ENCODE data around the gene GMDS.

The GMDS gene

DNA sequence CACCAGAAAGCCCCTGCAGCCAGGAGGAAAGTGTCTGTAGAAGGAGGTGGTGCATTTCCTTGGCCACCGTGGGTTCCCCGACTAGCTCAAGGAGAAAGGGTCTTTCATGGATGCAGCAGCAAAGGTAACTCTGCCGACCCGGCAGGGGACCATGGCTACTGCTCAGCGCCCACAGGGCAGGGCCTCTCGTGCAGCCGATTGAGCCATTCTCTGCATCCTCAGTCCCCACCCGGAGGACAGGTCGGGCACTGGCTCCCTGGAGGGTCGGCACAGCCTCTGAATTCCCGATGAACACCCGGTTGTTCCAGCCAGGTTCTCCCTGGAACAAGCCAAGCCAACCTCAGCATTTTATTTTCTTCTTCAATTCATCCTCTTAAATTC, 659.7 kb downstream of the GMDS start:
- no peak for ATAC-seq
- TF ChIP-seq ZNF565 (CRISPR knock-in tag; conservative IDR thresholded peaks at IDR 0.05; ENCODE audit: low read depth) (no peak), RARB (CRISPR knock-in tag; IDR thresholded peaks at IDR 0.05) (no peak), ISL1 (CRISPR knock-in tag; IDR thresholded peaks at IDR 0.05) (no peak), TOX (CRISPR knock-in tag; IDR thresholded peaks at IDR 0.05; ENCODE audit: borderline replicate concordance) (no peak), CSDC2 (CRISPR knock-in tag; IDR thresholded peaks at IDR 0.05) (no peak), PATZ1 (CRISPR knock-in tag; IDR thresholded peaks at IDR 0.05; ENCODE audit: borderline replicate concordance) (no peak)
- TF ChIP-seq, protein P1, sequence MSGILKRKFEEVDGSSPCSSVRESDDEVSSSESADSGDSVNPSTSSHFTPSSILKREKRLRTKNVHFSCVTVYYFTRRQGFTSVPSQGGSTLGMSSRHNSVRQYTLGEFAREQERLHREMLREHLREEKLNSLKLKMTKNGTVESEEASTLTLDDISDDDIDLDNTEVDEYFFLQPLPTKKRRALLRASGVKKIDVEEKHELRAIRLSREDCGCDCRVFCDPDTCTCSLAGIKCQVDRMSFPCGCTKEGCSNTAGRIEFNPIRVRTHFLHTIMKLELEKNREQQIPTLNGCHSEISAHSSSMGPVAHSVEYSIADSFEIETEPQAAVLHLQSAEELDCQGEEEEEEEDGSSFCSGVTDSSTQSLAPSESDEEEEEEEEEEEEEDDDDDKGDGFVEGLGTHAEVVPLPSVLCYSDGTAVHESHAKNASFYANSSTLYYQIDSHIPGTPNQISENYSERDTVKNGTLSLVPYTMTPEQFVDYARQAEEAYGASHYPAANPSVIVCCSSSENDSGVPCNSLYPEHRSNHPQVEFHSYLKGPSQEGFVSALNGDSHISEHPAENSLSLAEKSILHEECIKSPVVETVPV (CRISPR knock-in tag; IDR thresholded peaks at IDR 0.05) = no peak

GRCh38 chr6:1584996-1585668, 660.3 kb downstream of the GMDS start:
- TF ChIP-seq POU6F1 (CRISPR knock-in tag; IDR thresholded peaks at IDR 0.05; ENCODE audit: borderline replicate concordance, low read depth) = no peak
- TF ChIP-seq ZFP30 (CRISPR knock-in tag; IDR thresholded peaks at IDR 0.05) = no peak
- no peak for TF ChIP-seq ZNF565 (CRISPR knock-in tag; conservative IDR thresholded peaks at IDR 0.05; ENCODE audit: low read depth)
- TF ChIP-seq TOX (CRISPR knock-in tag; IDR thresholded peaks at IDR 0.05; ENCODE audit: borderline replicate concordance) = no peak
- TF ChIP-seq ARNTL (CRISPR knock-in tag; IDR thresholded peaks at IDR 0.05; ENCODE audit: borderline replicate concordance, low read depth) = no peak
- TF ChIP-seq TSHZ2 (CRISPR knock-in tag; IDR thresholded peaks at IDR 0.05) = no peak
- TF ChIP-seq RARB (CRISPR knock-in tag; IDR thresholded peaks at IDR 0.05) = no peak
- TF ChIP-seq BACH2 (CRISPR knock-in tag; IDR thresholded peaks at IDR 0.05; ENCODE audit: borderline replicate concordance) = no peak
- TF ChIP-seq, protein P1 (CRISPR knock-in tag; IDR thresholded peaks at IDR 0.05) = no peak
- no peak for TF ChIP-seq OSR1 (CRISPR knock-in tag; IDR thresholded peaks at IDR 0.05)
- no peak for TF ChIP-seq CSDC2 (CRISPR knock-in tag; IDR thresholded peaks at IDR 0.05)
- no peak for TF ChIP-seq ZFP3 (CRISPR knock-in tag; IDR thresholded peaks at IDR 0.05)
- TF ChIP-seq ISL1 (CRISPR knock-in tag; IDR thresholded peaks at IDR 0.05) = no peak
- TF ChIP-seq ESRRG (CRISPR knock-in tag; IDR thresholded peaks at IDR 0.05) = no peak
- no peak for TF ChIP-seq PPARA (CRISPR knock-in tag; IDR thresholded peaks at IDR 0.05; ENCODE audit: borderline replicate concordance)
- TF ChIP-seq CREB5 (CRISPR knock-in tag; IDR thresholded peaks at IDR 0.05; ENCODE audit: low read depth) = no peak
- no peak for TF ChIP-seq ZNF70 (CRISPR knock-in tag; IDR thresholded peaks at IDR 0.05)
- no peak for TF ChIP-seq GLIS3 (CRISPR knock-in tag; IDR thresholded peaks at IDR 0.05)

More at GRCh38 chr6:1584996-1585668, 660.3 kb downstream of the GMDS start:
- no peak for ATAC-seq

All from SK-N-SH treated with all-trans-retinoic acid at 6 μM for 48 hours (cell line).